HepG2 (cell line): ENCODE data around the gene LRRN4CL. TPM values are rescaled to one million over a fixed set of nuclear protein-coding genes. Genes with fewer than 3 reads are reported as not detected.
A peak's percentile ranks its signal among the peaks of the same experiment; 100 is the strongest.

Experiments used
- ASH2L ChIP-seq: fragments of 300-600, 200-600 bp; sonication (generic); IDR thresholded peaks from 2 replicates; pipeline ENCODE4 v1.7.0; 2017; ENCODE audit warnings: low read depth, mild to moderate bottlenecking, moderate library complexity, mixed read lengths, low read length; ENCODE audit not compliant: insufficient read length
- EHMT2 ChIP-seq: fragments of 200-600 bp; sonication (generic); IDR thresholded peaks from 2 replicates; pipeline ENCODE4 v1.7.0; 2017; ENCODE audit warnings: antibody characterized with exemption, low read depth, low read length, borderline replicate concordance
- ELF1 ChIP-seq: sonication (generic); formaldehyde crosslinking; IDR thresholded peaks from 2 replicates; pipeline ENCODE4 v1.4.0; 2020; ENCODE audit warnings: missing genetic modification reagents
- FLYWCH1 ChIP-seq: sonication (generic); formaldehyde crosslinking; IDR thresholded peaks from 2 replicates; pipeline ENCODE4 v1.8.1; 2023; ENCODE audit warnings: mild to moderate bottlenecking, missing genetic modification reagents
- FOXJ3 ChIP-seq: sonication (generic); formaldehyde crosslinking; IDR thresholded peaks from 2 replicates; pipeline ENCODE4 v1.4.0; 2020; ENCODE audit warnings: missing genetic modification reagents, mild to moderate bottlenecking, borderline replicate concordance
- GTF2F1 ChIP-seq: fragments of 150-350 bp; IDR thresholded peaks from 2 replicates; pipeline ENCODE4 v1.6.1; 2014; ENCODE audit warnings: low read length
- IKZF4 ChIP-seq: sonication (generic); formaldehyde crosslinking; IDR thresholded peaks from 2 replicates; pipeline ENCODE4 v1.5.1; 2020; ENCODE audit warnings: borderline replicate concordance, mild to moderate bottlenecking, low read depth, missing genetic modification reagents; ENCODE audit errors: not compliant biosample characterization
- MAFG ChIP-seq: sonication (generic); formaldehyde crosslinking; IDR thresholded peaks from 2 replicates; pipeline ENCODE4 v1.5.1; 2020; ENCODE audit warnings: mild to moderate bottlenecking, missing genetic modification reagents
- SAFB2 ChIP-seq: sonication (generic); formaldehyde crosslinking; IDR thresholded peaks from 2 replicates; pipeline ENCODE4 v1.5.1; 2020; ENCODE audit warnings: missing genetic modification reagents, low read depth, mild to moderate bottlenecking, borderline replicate concordance
- SMARCE1 ChIP-seq: fragments of 450-650 bp; IDR thresholded peaks from 2 replicates; pipeline ENCODE4 v1.6.1; 2017; ENCODE audit warnings: borderline replicate concordance
- SRSF9 ChIP-seq: fragments of 200-400 bp; formaldehyde crosslinking; IDR thresholded peaks from 2 replicates; pipeline ENCODE4 v1.6.1; 2018; ENCODE audit warnings: borderline replicate concordance, mild to moderate bottlenecking, low read depth, low read length; ENCODE audit not compliant: insufficient read depth, poor library complexity, severe bottlenecking
- SYNCRIP ChIP-seq: fragments of 200-400 bp; formaldehyde crosslinking; IDR thresholded peaks from 2 replicates; pipeline ENCODE4 v1.6.1; 2018; ENCODE audit warnings: mild to moderate bottlenecking, low read depth, low read length; ENCODE audit not compliant: insufficient read depth
- TBL1XR1 ChIP-seq: fragments of 150-350 bp; IDR thresholded peaks from 2 replicates; pipeline ENCODE4 v1.6.1; 2014; ENCODE audit warnings: borderline replicate concordance, low read length; ENCODE audit not compliant: partially characterized antibody
- TRIM24 ChIP-seq: sonication (generic); formaldehyde crosslinking; IDR thresholded peaks from 2 replicates; pipeline ENCODE4 v1.8.0; 2022; ENCODE audit warnings: mild to moderate bottlenecking, missing genetic modification reagents
- XRCC5 ChIP-seq: fragments of 200-400 bp; formaldehyde crosslinking; optimal IDR thresholded peaks from 2 replicates; pipeline ENCODE3; 2017; ENCODE audit warnings: mild to moderate bottlenecking, low read length
- ZBTB7B ChIP-seq: sonication (generic); formaldehyde crosslinking; IDR thresholded peaks from 2 replicates; pipeline ENCODE4 v1.4.0; 2020; ENCODE audit warnings: missing genetic modification reagents
- ZNF234 ChIP-seq: sonication (generic); formaldehyde crosslinking; conservative IDR thresholded peaks from 2 replicates; pipeline ENCODE4 v1.5.1; 2020; ENCODE audit warnings: mild to moderate bottlenecking, missing genetic modification reagents
- ZNF530 ChIP-seq: sonication (generic); formaldehyde crosslinking; IDR thresholded peaks from 2 replicates; pipeline ENCODE4 v1.5.0; 2020; ENCODE audit warnings: low read depth, mild to moderate bottlenecking, missing genetic modification reagents
- ZNF775 ChIP-seq: sonication (generic); formaldehyde crosslinking; IDR thresholded peaks from 2 replicates; pipeline ENCODE4 v1.4.0; 2020; ENCODE audit warnings: missing genetic modification reagents, mild to moderate bottlenecking, moderate library complexity, borderline replicate concordance
- ZNF792 ChIP-seq: IDR thresholded peaks from 2 replicates; pipeline ENCODE4 v1.6.1; 2016
- ZNF883 ChIP-seq: sonication (generic); formaldehyde crosslinking; IDR thresholded peaks from 2 replicates; pipeline ENCODE4 v1.5.1; 2020; ENCODE audit warnings: mild to moderate bottlenecking, missing genetic modification reagents; ENCODE audit errors: not compliant biosample characterization
- polyA plus RNA-seq, 8 experiments: library from polyadenylated mRNA; depleted of rRNA in 3 of 8; stranded (reverse) in 7 of 8; unstranded in 1 of 8; fragments of >200 nt; fragmentation: Illumina TruSeq in 4 of 8; extraction: Trizol in 4 of 8; gene quantifications; 2 replicates each; pipeline versions ENCODE4 v1.2.1 to v1.2.3, GENCODE V29; 2011 to 2016; ENCODE audit warnings: low read depth in 4 of 8, missing spikeins in 1 of 8, mixed read lengths in 1 of 8; ENCODE audit not compliant: insufficient read depth in 1 of 8
- total RNA-seq, 5 experiments: library from RNA; depleted of rRNA; stranded (reverse); fragments of >200 nt; fragmentation: Illumina TruSeq; extraction: Trizol; gene quantifications; 2 replicates each; pipeline ENCODE4 v1.2.3, GENCODE V29; 2016; ENCODE audit warnings: low read depth in 1 of 5
- TF ChIP-seq, protein P1 (sequence below): sonication (generic); formaldehyde crosslinking; IDR thresholded peaks from 2 replicates; pipeline ENCODE4 v1.4.0; 2020; ENCODE audit warnings: low read depth, mild to moderate bottlenecking, missing genetic modification reagents
- TF ChIP-seq, protein P2 (sequence below): sonication (generic); formaldehyde crosslinking; IDR thresholded peaks from 2 replicates; pipeline ENCODE4 v1.5.1; 2020; ENCODE audit warnings: missing genetic modification reagents, mild to moderate bottlenecking, borderline replicate concordance
- TF ChIP-seq, protein P3 (sequence below): sonication (generic); formaldehyde crosslinking; IDR thresholded peaks from 2 replicates; pipeline ENCODE4 v1.8.0; 2022; ENCODE audit warnings: mild to moderate bottlenecking, missing genetic modification reagents; ENCODE audit not compliant: insufficient replicate concordance
- TF ChIP-seq, protein P4 (sequence below): sonication (generic); formaldehyde crosslinking; IDR thresholded peaks from 2 replicates; pipeline ENCODE4 v1.4.0; 2020; ENCODE audit warnings: missing genetic modification reagents

Gene LRRN4CL
- total and polyA plus RNA-seq, 2 of the 13 experiments (the other 11 are each of a cell fraction or from before 2014, with no cell fraction given): 0.11 TPM; not detected in 1

DNA sequence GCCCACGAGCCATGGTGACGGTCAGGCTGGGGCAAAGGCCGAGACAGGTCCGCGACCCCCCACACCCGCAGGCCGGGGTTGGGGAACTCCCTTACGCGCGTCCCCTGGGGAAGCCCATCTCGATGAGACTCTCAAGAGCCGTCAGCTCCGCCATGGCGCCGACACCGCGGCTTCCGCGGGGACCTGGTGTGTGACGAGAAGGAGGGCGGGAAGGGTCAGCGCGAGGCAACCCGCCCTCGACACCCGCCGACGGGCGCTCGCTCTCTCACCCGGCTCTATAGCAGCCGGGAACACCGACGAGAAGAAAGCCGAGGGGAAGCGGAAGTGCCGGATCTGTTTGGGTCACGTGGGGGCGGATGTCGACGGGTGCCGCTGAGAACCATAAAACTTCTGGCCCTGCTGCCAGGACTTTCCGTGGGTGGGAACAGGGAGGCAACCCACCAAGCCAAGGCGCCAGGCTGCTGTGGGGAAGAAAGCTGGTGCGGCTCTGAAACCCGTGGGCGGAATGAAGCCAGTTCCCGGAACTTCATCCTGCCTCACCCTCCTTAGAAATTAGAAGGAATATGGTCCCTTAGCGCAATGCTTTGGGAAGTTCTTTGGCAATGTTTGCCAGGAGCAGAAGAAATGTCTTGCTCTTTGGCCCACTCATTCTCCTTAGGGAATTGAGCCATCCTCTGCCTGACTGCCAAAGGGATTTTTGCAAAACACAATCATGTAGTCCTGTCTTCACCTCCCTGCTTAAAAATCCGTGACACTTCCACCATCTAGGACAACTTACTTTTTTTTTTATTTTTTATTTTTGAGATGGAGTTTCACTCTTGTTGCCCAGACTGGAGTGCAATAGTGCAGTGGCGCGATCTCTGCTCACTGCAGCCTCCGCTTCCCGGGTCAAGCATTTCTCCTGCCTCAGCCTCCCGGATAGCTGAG is 10.3 kb downstream of the LRRN4CL start, which contains the start of gene UBXN1 (continued):
- TF ChIP-seq TBL1XR1 (no peak), SAFB2 (CRISPR knock-in tag) (no peak), SRSF9 (no peak), MAFG (CRISPR knock-in tag) (no peak), SMARCE1 (no peak), FOXJ3 (CRISPR knock-in tag) (no peak), ZNF792 (CRISPR knock-in tag) (0 out of 2 replicates have a peak, but pooled peaks have one; percentile 47), EHMT2 (no peak), ZNF530 (CRISPR knock-in tag) (no peak), ZNF883 (peak; percentile 17), XRCC5 (peak; percentile 70), TRIM24 (CRISPR knock-in tag) (no peak), ZBTB7B (peak; percentile 57), ASH2L (peak; percentile 91), ZNF775 (CRISPR knock-in tag) (no peak), ZNF234 (CRISPR knock-in tag) (no peak), ELF1 (peak; percentile 95), FLYWCH1 (CRISPR knock-in tag) (no peak), IKZF4 (CRISPR knock-in tag) (peak; percentile 69), SYNCRIP (no peak), GTF2F1 (no peak)
- TF ChIP-seq, protein P1, sequence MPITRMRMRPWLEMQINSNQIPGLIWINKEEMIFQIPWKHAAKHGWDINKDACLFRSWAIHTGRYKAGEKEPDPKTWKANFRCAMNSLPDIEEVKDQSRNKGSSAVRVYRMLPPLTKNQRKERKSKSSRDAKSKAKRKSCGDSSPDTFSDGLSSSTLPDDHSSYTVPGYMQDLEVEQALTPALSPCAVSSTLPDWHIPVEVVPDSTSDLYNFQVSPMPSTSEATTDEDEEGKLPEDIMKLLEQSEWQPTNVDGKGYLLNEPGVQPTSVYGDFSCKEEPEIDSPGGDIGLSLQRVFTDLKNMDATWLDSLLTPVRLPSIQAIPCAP (CRISPR knock-in tag): no peak
- TF ChIP-seq, protein P2, sequence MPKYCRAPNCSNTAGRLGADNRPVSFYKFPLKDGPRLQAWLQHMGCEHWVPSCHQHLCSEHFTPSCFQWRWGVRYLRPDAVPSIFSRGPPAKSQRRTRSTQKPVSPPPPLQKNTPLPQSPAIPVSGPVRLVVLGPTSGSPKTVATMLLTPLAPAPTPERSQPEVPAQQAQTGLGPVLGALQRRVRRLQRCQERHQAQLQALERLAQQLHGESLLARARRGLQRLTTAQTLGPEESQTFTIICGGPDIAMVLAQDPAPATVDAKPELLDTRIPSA (CRISPR knock-in tag): no peak
- TF ChIP-seq, protein P3, sequence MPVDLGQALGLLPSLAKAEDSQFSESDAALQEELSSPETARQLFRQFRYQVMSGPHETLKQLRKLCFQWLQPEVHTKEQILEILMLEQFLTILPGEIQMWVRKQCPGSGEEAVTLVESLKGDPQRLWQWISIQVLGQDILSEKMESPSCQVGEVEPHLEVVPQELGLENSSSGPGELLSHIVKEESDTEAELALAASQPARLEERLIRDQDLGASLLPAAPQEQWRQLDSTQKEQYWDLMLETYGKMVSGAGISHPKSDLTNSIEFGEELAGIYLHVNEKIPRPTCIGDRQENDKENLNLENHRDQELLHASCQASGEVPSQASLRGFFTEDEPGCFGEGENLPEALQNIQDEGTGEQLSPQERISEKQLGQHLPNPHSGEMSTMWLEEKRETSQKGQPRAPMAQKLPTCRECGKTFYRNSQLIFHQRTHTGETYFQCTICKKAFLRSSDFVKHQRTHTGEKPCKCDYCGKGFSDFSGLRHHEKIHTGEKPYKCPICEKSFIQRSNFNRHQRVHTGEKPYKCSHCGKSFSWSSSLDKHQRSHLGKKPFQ (CRISPR knock-in tag): peak; percentile 86
- TF ChIP-seq, protein P4, sequence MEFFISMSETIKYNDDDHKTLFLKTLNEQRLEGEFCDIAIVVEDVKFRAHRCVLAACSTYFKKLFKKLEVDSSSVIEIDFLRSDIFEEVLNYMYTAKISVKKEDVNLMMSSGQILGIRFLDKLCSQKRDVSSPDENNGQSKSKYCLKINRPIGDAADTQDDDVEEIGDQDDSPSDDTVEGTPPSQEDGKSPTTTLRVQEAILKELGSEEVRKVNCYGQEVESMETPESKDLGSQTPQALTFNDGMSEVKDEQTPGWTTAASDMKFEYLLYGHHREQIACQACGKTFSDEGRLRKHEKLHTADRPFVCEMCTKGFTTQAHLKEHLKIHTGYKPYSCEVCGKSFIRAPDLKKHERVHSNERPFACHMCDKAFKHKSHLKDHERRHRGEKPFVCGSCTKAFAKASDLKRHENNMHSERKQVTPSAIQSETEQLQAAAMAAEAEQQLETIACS (CRISPR knock-in tag): no peak
